Measurements from ENCODE around the gene SEMA6A.

SEMA6A gene

GRCh38 chr5:116410336-116410890 is 164.2 kb downstream of the SEMA6A start:
- TF ChIP-seq, protein P1, sequence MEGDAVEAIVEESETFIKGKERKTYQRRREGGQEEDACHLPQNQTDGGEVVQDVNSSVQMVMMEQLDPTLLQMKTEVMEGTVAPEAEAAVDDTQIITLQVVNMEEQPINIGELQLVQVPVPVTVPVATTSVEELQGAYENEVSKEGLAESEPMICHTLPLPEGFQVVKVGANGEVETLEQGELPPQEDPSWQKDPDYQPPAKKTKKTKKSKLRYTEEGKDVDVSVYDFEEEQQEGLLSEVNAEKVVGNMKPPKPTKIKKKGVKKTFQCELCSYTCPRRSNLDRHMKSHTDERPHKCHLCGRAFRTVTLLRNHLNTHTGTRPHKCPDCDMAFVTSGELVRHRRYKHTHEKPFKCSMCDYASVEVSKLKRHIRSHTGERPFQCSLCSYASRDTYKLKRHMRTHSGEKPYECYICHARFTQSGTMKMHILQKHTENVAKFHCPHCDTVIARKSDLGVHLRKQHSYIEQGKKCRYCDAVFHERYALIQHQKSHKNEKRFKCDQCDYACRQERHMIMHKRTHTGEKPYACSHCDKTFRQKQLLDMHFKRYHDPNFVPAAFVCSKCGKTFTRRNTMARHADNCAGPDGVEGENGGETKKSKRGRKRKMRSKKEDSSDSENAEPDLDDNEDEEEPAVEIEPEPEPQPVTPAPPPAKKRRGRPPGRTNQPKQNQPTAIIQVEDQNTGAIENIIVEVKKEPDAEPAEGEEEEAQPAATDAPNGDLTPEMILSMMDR (conservative IDR thresholded peaks at IDR 0.05) = no peak

DNA sequence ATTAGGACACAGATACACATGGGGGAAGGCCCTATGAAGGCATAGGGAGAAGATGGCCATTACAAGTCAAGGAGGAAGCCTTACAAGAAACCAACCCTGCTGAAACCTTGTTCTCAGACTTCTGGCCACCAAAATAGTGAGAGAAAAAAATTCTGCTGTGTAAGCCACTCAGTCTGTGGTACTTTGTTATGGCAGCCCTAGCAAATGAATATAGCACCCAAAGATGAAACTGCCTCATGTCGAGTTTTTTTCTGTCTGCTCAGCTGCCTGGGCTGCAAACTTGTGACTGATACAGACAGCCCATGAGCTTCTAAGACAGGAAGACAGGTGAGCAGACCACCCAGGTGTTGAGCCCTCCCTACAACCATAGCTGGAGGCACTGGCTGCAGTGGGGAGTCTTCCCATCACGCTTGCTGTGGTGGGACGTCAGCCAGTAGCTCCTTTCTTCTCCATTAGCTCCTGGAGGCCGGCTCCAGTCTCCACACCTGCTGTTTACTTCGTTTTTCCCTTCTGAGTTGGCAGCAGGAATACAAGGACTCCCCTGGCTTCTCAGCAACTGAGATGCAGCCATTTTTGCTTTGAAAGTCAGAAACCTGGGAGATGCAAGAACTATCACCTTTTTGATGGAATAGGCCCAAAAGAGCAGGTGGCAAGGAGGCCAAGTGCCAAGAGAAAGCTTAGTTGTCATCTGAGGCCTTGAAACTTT is 164.9 kb downstream of the SEMA6A start:
- no peak overlapping the region for H3K27ac ChIP-seq
- TF ChIP-seq, protein P1 (conservative IDR thresholded peaks at IDR 0.05) = no peak

More at GRCh38 chr5:116410336-116410890, 164.2 kb downstream of the SEMA6A start:
- no peak overlapping the region for H3K27ac ChIP-seq

GRCh38 chr5:116406306-116407041 is 168.1 kb downstream of the SEMA6A start:
- H3K27ac ChIP-seq = no peak overlapping the region
- TF ChIP-seq, protein P1 (conservative IDR thresholded peaks at IDR 0.05) = no peak

DNA sequence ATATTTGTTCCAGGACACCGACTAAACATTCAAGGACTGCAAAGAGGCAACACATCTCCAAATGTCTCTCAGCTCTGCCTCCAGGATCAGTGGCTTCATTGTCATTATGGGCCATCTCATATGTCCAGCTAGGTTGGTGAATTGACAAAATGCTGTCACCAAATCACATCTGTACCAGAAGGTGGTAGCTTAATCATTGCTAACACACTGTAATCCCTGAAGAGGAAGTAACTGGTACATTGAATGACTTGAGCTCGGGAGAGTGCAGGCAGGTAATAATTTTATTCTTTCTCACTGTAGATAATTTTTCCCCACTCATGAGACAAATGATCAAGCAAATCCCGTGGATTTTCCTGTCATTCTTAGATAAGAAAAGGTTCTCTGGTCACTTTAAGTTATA is 169.8 kb downstream of the SEMA6A start:
- TF ChIP-seq, protein P1 (conservative IDR thresholded peaks at IDR 0.05) = no peak
- H3K27ac ChIP-seq = no peak overlapping the region

DNA sequence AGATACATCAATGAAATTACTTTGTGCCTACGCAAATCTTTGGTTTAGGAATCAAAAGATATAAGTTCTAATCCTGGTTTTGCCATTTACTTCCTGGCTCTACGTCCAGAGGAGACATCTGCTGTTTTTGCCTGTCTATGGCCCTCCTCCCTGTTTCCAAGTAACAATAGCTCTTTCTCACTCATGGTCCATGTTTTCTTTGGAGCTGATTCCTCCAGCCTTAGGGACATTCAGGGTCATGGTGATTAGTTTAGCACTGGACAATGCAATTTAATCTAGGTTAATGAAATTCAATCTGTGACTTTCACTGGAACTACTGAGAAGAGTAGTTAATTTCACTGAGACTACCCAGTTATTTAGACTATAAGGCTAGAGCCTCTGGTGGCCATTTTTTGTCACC is 170.6 kb downstream of the SEMA6A start:
- H3K27ac ChIP-seq = no peak overlapping the region
- TF ChIP-seq, protein P1 (conservative IDR thresholded peaks at IDR 0.05) = no peak

- no peak overlapping the region for H3K27ac ChIP-seq
- TF ChIP-seq, protein P1 (conservative IDR thresholded peaks at IDR 0.05) = no peak
Measured at GRCh38 chr5:116402235-116402634, 172.4 kb downstream of the SEMA6A start.

GRCh38 chr5:116401576-116401975 is 173.0 kb downstream of the SEMA6A start:
- H3K27ac ChIP-seq = no peak overlapping the region
- TF ChIP-seq, protein P1 (conservative IDR thresholded peaks at IDR 0.05) = no peak

All from VCaP (cell line).